HCT116 (cell line): Measurements from ENCODE around the gene TAL1. TPM values are rescaled to one million over a fixed set of nuclear protein-coding genes. Genes with fewer than 3 reads are reported as not detected.

Source experiments
- ATAC-seq: fragments of 200-7000 bp; cut with Tn5 transposase; 2 replicates; pipeline ENCODE4 v1.9.1; 2020; ENCODE audit warnings: mild to moderate bottlenecking, moderate library complexity
- BruUV-seq: library from RNA; stranded (reverse); fragments of 400-500 nt; replicated peaks from 2 replicates; lab custom pipeline; 2021; lab: Mats Ljungman, UMichigan
- CTCF ChIA-PET: fragments of 300-600 bp; sonication (Branson Sonifier 250); formaldehyde crosslinking; loops from one replicate; lab custom pipeline; 2021; ENCODE audit warnings: antibody characterized with exemption; lab: Charles Lee
- POLR2A ChIA-PET: fragments of 300-600, 350-600 bp; sonication (Branson Sonifier 250); formaldehyde crosslinking; loops from one replicate; lab custom pipeline; 2021; ENCODE audit warnings: antibody characterized with exemption; lab: Charles Lee
- RAD21 ChIA-PET, 2 experiments: fragments of 300-600 bp; sonication (Branson Sonifier 250); formaldehyde crosslinking; loops; one replicate each; lab custom pipeline; 2023; ENCODE audit warnings: low total read pairs in 2 of 2; ENCODE audit not compliant: uncharacterized antibody in 2 of 2, unreplicated experiment in 2 of 2, low non-redundant PET in 1 of 2; lab: Charles Lee
- DNase-seq: peaks from one replicate; pipeline ENCODE4 v3.0.0-alpha.2; 2010; ENCODE audit warnings: low read depth, low spot score
- H2AFZ ChIP-seq: fragments of 200-600 bp; shearing (Covaris generic), sonication (generic); 2 replicates; pipeline ENCODE4 v1.6.1; 2017; ENCODE audit warnings: low read depth, mixed run types, mixed read lengths, antibody characterized with exemption, low read length; ENCODE audit not compliant: poor library complexity, severe bottlenecking
- H3K27ac ChIP-seq: 2 replicates; pipeline ENCODE4 v1.5.1; 2012; ENCODE audit warnings: low read depth, low read length
- H3K27me3 ChIP-seq: fragments of 200-600 bp; sonication (generic); 2 replicates; pipeline ENCODE4 v1.6.1; 2016; ENCODE audit warnings: mixed run types, low read length, mixed read lengths; ENCODE audit not compliant: insufficient read depth
- H3K36me3 ChIP-seq, 2 experiments: fragments of 200-500 bp in 1 of 2; fragments of 200-600 bp in 1 of 2; sonication (Bioruptor generic) in 1 of 2; sonication (generic) in 1 of 2; 2 replicates each; pipeline versions ENCODE4 v1.5.1 to v1.6.1; 2014 to 2016; ENCODE audit warnings: low read length in 2 of 2, inconsistent platforms in 1 of 2, mixed read lengths in 1 of 2, mixed run types in 1 of 2; ENCODE audit not compliant: insufficient read depth in 2 of 2, control insufficient read depth in 1 of 2
- H3K4me1 ChIP-seq, 2 experiments: fragments of 200-600 bp in 1 of 2; sonication (generic) in 1 of 2; 2 replicates each; pipeline versions ENCODE4 v1.5.1 to v1.6.1; 2012 to 2017; ENCODE audit warnings: low read length in 2 of 2, inconsistent platforms in 1 of 2, mild to moderate bottlenecking in 1 of 2, mixed read lengths in 1 of 2, mixed run types in 1 of 2, moderate library complexity in 1 of 2; ENCODE audit not compliant: insufficient read depth in 2 of 2, control insufficient read depth in 1 of 2
- H3K4me2 ChIP-seq: fragments of 200-600 bp; sonication (generic); 2 replicates; pipeline ENCODE4 v1.6.1; 2017; ENCODE audit warnings: mixed run types, low read length, mixed read lengths
- H3K4me3 ChIP-seq, 2 experiments: fragments of 200-600 bp in 1 of 2; sonication (generic) in 1 of 2; replicated peaks in 1 of 2; 2 replicates each; pipeline ENCODE4 v1.5.1; 2011 to 2016; ENCODE audit warnings: low read length in 2 of 2, control low read depth in 1 of 2, low read depth in 1 of 2, mild to moderate bottlenecking in 1 of 2, mixed read lengths in 1 of 2, mixed run types in 1 of 2
- H3K79me2 ChIP-seq: fragments of 200-600 bp; sonication (generic); 2 replicates; pipeline ENCODE4 v1.6.1; 2017; ENCODE audit warnings: mild to moderate bottlenecking, mixed run types, low read length, moderate library complexity, mixed read lengths; ENCODE audit not compliant: insufficient read depth
- H3K9ac ChIP-seq: fragments of 200-600 bp; sonication (generic); 2 replicates; pipeline ENCODE4 v1.6.1; 2016; ENCODE audit warnings: low read length, mixed read lengths
- H3K9me2 ChIP-seq: fragments of 200-600 bp; sonication (generic), shearing (Covaris generic); 2 replicates; pipeline ENCODE4 v1.6.1; 2017; ENCODE audit warnings: mixed run types, mild to moderate bottlenecking, moderate library complexity; ENCODE audit not compliant: insufficient read depth
- H3K9me3 ChIP-seq, 2 experiments: fragments of 200-500 bp in 1 of 2; fragments of 200-600 bp in 1 of 2; sonication (Bioruptor generic) in 1 of 2; sonication (generic) in 1 of 2; 2 replicates each; pipeline ENCODE4 v1.6.1; 2014 to 2017; ENCODE audit warnings: low read length in 2 of 2, mixed read lengths in 2 of 2, inconsistent platforms in 1 of 2, low read depth in 1 of 2, mild to moderate bottlenecking in 1 of 2, mixed run types in 1 of 2, moderate library complexity in 1 of 2; ENCODE audit not compliant: control insufficient read depth in 1 of 2, insufficient read depth in 1 of 2
- H4K20me1 ChIP-seq: fragments of 200-600 bp; sonication (generic), shearing (Covaris generic); 2 replicates; pipeline ENCODE4 v1.6.1; 2017; ENCODE audit warnings: mixed run types, mild to moderate bottlenecking, moderate library complexity; ENCODE audit not compliant: insufficient read depth
- CBX3 ChIP-seq: IDR thresholded peaks from 2 replicates; pipeline ENCODE4 v1.6.1; 2012; ENCODE audit warnings: low read depth
- CEBPB ChIP-seq: IDR thresholded peaks from 2 replicates; pipeline ENCODE4 v1.6.1; 2012; ENCODE audit warnings: low read depth
- EGR1 ChIP-seq: IDR thresholded peaks from 2 replicates; pipeline ENCODE4 v1.6.1; 2012; ENCODE audit warnings: low read depth
- ELF1 ChIP-seq: IDR thresholded peaks from 2 replicates; pipeline ENCODE4 v1.6.1; 2012; ENCODE audit warnings: low read depth, borderline replicate concordance
- EZH2 ChIP-seq: fragments of 200-600 bp; sonication (generic); IDR thresholded peaks from 2 replicates; pipeline ENCODE4 v1.6.1; 2017; ENCODE audit warnings: antibody characterized with exemption, mixed run types
- EZH2phosphoT487 ChIP-seq: fragments of 200-600 bp; IDR thresholded peaks from 2 replicates; pipeline ENCODE4 v1.6.1; 2018; ENCODE audit warnings: antibody characterized with exemption, borderline replicate concordance
- FOSL1 ChIP-seq: IDR thresholded peaks from 2 replicates; pipeline ENCODE4 v1.6.1; 2012; ENCODE audit warnings: low read depth
- JUND ChIP-seq: IDR thresholded peaks from 2 replicates; pipeline ENCODE4 v1.6.1; 2012
- MAX ChIP-seq: IDR thresholded peaks from 2 replicates; pipeline ENCODE4 v1.6.1; 2012
- POLR2A ChIP-seq: IDR thresholded peaks from 2 replicates; pipeline ENCODE4 v1.7.0; 2011; ENCODE audit warnings: borderline replicate concordance; ENCODE audit not compliant: insufficient read depth, insufficient read length; ENCODE audit errors: extremely low read depth
- POLR2AphosphoS5 ChIP-seq: IDR thresholded peaks from 2 replicates; pipeline ENCODE4 v1.6.1; 2011; ENCODE audit warnings: mild to moderate bottlenecking, low read depth, low read length, moderate library complexity
- RAD21 ChIP-seq: IDR thresholded peaks from 2 replicates; pipeline ENCODE4 v1.6.1; 2012; ENCODE audit warnings: low read depth, mild to moderate bottlenecking
- REST ChIP-seq: IDR thresholded peaks from 2 replicates; pipeline ENCODE4 v1.6.1; 2012; ENCODE audit warnings: low read depth
- SP1 ChIP-seq: IDR thresholded peaks from 2 replicates; pipeline ENCODE4 v1.6.1; 2012; ENCODE audit warnings: low read depth
- SRF ChIP-seq: IDR thresholded peaks from 2 replicates; pipeline ENCODE4 v1.6.1; 2012; ENCODE audit warnings: low read depth
- TCF7L2 ChIP-seq: IDR thresholded peaks from 2 replicates; pipeline ENCODE4 v1.7.0; 2011; ENCODE audit warnings: borderline replicate concordance, inconsistent platforms; ENCODE audit not compliant: insufficient read depth, insufficient read length; ENCODE audit errors: extremely low read depth
- YY1 ChIP-seq: IDR thresholded peaks from 2 replicates; pipeline ENCODE4 v1.6.1; 2011; ENCODE audit warnings: low read length, low read depth, moderate library complexity, mild to moderate bottlenecking; ENCODE audit not compliant: insufficient replicate concordance; ENCODE audit errors: extremely low read depth
- ZBTB33 ChIP-seq: IDR thresholded peaks from 2 replicates; pipeline ENCODE4 v1.6.1; 2011; ENCODE audit warnings: mild to moderate bottlenecking, low read length, moderate library complexity; ENCODE audit not compliant: insufficient replicate concordance; ENCODE audit errors: extremely low read depth
- intact Hi-C: fragments of 100-400 bp; cut with micrococcal nuclease; formaldehyde crosslinking; loops from 2 replicates; pipeline ENCODE4 v1.10.0; 2022
- total RNA-seq: library from RNA; stranded (reverse); gene quantifications from one replicate; pipeline ENCODE4 v1.2.1, GENCODE V29; 2021; ENCODE audit not compliant: unreplicated experiment

The TAL1 gene
- total RNA-seq, 1 experiment from 2014 or later: 0.05 TPM

GRCh38 chr1:47219590-47220220, 12.3 kb downstream of the TAL1 start (continued):
- no peak for TF ChIP-seq TCF7L2
- TF ChIP-seq EZH2: no peak
- no peak for TF ChIP-seq SRF
- TF ChIP-seq, all 23 proteins: peak for 0

GRCh38 chr1:47219001-47219400, 13.0 kb downstream of the TAL1 start:
- Histone ChIP-seq H3K27me3 (peaks cover 10% of the 10 kb centered on the region), H3K4me3 (no peak overlapping the region), H4K20me1 (no peaks in the 10 kb centered on the region), H3K9ac (no peak overlapping the region), H3K9me3 (no peaks in the 10 kb centered on the region), H3K36me3 (no peaks in the 10 kb centered on the region), H3K79me2 (no peaks in the 10 kb centered on the region), H3K4me1 (no peaks in the 10 kb centered on the region), H3K27ac (no peak overlapping the region), H3K9me2 (no peaks in the 10 kb centered on the region), H2AFZ (no peak overlapping the region), H3K4me2 (no peak overlapping the region)
- CTCF ChIA-PET: no interaction called here
- RAD21 ChIA-PET: no interaction called here
- ATAC-seq (no peak), DNase-seq (no peak)
- POLR2A ChIA-PET: no interaction called here
- intact Hi-C loops: no loop called here
- TF ChIP-seq TCF7L2: no peak
- no peak for TF ChIP-seq MAX
- no peak for TF ChIP-seq SRF
- no peak for TF ChIP-seq REST
- TF ChIP-seq CBX3: no peak
- no peak for TF ChIP-seq ZBTB33
- no peak for TF ChIP-seq POLR2AphosphoS5
- TF ChIP-seq POLR2A: no peak
- no peak for TF ChIP-seq CEBPB
- no peak for TF ChIP-seq RAD21
- no peak for TF ChIP-seq EZH2phosphoT487
- TF ChIP-seq EGR1: no peak
- TF ChIP-seq YY1: no peak
- TF ChIP-seq FOSL1: no peak
- no peak for TF ChIP-seq ELF1
- TF ChIP-seq SP1: no peak
- TF ChIP-seq JUND: no peak
- BruUV-seq: no TSS peak
